ENCODE measurements around the gene RSPH3.

- TF ChIP-seq RBBP5 (IDR thresholded peaks at IDR 0.05; ENCODE audit: borderline replicate concordance, low read depth, low read length) = no peak
- no peak for TF ChIP-seq CTCF (IDR thresholded peaks at IDR 0.05; ENCODE audit: control extremely low read depth in 1 of 3, insufficient read depth in 1 of 3, low read depth in 1 of 3, low read length in 3 of 3)
- TF ChIP-seq EGR1 (IDR thresholded peaks at IDR 0.05; ENCODE audit: borderline replicate concordance, low read depth, low read length) = no peak
- no peak for TF ChIP-seq CEBPB (IDR thresholded peaks at IDR 0.05; ENCODE audit: low read depth, low read length)
- no peak for TF ChIP-seq JUN (IDR thresholded peaks at IDR 0.05; ENCODE audit: low read depth, low read length)
Observed at GRCh38 chr6:159004592-159004991, 4.6 kb upstream of the RSPH3 start.

All from H1 (cell line).